Amniotic epithelial cell (primary cell): ENCODE data around the gene ENGASE.
A peak's percentile ranks its signal among the peaks of the same experiment; 100 is the strongest.

Experiments used
- DNase-seq: peaks from one replicate; pipeline ENCODE4 v3.0.0-alpha.2; 2010; ENCODE audit warnings: low read depth

Gene ENGASE

DNA sequence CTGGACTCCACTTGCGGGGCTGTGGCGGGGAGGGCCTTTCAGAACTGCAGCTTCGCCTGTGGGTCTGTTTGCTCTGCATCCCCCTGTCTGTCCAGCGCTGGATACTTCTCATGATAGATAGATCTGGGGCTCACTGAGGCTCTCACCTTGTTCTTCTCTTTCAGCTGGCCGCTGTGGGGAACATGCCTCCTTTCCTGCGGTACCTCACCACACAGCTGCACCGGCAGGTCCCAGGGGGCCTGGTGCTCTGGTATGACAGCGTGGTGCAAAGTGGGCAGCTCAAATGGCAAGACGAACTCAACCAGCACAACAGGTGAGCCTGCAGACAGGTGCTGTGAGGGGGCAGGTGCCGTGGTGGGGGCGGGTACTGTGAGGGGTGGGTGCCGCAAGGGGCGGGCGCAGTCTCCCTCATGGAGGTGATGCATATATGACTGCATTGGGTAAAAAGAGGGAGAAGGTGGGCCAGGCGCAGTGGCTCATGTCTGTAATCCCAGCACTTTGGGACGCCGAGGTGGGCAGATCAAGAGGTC lies 6.2 kb downstream of the ENGASE start:
- DNase-seq: no peak

DNA sequence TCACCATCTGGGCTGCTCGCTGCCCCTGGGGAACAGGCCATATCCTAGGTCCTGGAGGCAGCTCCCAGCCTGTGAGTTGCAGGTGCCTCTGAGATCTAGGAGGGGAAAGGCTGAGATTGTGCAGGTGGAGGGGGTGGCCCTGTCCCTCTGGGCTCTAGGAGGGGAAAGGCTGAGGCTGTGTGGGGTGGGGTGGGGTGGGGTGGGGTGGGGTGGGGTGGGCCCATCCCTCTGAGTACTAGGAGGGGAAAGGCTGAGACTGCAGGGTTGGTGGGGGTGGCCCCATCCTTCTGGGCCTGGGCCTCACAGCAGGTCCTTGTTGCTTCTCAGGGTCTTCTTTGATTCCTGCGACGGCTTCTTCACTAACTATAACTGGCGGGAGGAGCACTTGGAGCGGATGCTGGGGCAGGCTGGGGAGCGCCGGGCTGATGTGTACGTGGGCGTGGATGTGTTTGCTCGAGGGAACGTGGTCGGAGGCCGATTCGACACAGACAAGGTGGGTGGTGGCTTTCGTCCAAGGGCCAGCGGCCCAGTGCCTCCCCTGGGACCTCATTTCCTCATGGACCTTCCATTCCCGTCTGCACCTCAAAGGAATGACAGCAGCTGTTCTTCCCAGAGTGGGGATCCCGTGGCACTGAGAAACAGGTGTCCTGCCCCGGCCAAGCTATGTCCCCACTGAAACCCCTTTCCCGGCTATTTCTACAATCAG lies 7.1 kb downstream of the ENGASE start:
- DNase-seq: no peak

GRCh38 chr17:79082311-79083190 lies 7.9 kb downstream of the ENGASE start:
- DNase-seq: peak; percentile 12

DNA sequence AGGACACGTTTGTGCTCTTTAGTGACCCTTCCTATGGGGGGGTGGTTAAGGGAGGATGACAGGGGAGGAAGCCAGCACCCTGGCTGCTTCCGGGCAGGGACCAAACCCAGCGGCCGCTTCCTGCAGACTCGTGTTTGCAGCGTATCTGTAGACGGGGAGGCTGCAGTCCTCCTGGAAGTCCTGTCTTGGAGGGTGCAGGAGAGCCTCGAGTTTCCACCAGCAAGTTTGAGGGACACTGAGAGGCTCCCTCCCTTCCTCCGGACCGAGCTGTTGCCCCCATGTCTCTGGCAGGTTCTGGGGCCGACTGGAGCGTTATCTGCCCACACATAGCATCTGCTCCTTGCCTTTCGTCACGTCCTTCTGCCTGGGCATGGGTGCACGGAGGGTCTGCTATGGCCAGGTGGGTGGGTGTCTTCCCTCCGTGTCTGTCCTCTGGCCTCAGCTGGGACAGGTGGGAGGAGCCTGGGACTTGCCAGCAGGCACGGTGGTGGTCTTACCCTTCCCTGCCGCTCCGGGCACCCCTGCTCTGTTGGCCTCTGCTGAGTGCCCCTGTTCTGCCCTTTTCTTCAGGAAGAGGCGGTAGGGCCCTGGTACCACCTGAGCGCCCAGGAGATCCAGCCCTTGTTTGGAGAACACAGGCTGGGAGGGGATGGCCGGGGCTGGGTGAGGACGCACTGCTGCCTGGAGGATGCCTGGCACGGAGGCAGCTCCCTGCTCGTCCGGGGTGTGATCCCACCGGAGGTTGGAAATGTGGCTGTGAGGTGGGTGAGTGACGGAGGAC lies 8.8 kb downstream of the ENGASE start:
- no peak for DNase-seq

DNA sequence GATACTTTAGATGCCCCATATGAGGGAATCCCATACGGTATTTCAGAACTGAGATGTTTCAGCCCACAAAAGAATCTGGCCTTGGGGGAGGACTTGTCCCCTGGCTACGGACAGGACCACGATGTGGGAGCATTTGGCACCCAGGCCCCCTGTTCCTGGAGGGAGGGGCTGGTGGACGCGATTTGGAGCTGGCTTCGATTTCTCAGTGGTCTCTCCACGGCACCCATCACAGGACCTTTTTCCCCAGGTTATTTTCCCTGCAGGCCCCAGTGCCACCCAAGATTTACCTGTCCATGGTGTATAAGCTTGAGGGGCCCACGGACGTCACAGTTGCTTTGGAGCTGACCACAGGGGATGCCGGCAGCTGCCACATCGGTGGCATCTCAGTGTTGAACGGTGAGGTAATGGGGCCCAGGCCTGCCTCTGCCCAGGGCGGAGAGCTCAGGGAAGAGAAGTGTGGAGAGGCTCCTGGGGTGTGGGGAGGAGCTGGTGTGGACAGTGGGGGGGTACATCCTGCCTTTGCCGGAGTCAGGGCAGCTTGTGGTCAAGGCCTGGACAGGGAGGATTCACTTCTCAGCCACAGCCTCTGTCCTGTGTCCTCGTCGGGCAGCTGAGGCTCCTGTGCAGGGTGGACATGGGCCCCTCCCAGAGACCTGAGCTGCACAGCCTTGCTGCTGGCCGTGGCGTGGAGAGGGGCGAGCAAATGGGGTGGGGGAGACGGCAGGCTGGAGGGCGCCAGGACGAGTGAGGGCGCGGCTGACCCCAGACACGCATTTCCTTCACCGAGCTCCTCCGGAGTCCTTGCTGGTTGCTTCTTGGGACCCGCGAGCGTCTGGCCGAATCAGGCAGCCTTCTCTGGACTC lies 9.9 kb downstream of the ENGASE start:
- no peak for DNase-seq

GRCh38 chr17:79085154-79085920 lies 10.7 kb downstream of the ENGASE start:
- DNase-seq: no peak

GRCh38 chr17:79085921-79086551 lies 11.4 kb downstream of the ENGASE start:
- DNase-seq: no peak

DNA sequence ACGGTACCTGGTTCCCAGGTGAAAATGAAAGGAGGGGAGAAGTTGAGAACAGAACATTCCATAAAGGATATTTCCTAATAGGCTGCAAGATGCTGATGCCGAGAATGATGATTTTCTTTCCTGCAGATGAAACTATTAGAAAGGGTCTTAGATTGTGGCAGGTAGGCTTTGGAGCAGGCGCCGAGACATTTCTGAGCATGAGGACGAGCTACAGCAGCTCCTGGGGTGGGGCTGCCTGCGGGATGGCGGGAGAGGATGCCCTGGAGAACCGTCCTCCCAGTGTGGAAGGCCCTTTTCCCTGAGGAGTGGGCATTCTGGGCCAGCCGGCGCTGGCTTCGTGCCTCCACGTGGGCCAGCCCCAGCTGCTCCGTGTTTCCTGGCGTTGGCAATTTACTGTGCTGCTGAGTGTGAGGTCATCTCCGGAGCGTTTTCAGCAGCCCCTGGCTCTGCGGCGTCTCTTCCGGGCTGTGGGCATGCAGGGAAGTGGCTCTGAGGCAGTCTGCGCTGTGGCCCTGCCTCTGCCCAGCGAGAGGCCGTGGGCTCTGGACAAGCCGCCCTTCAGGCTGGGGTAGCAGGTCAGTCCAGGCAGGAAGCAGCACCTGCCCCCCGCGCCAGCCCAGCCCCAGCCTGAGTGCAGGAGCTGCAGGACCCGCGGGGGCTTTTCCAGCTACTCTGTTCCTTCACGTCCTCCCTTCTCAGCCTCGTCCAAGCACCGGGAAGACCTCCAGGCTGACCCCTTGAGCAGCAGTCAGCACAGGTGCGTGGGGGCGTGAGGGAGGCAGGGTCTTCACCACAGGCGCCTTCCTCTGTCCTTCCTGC lies 12.2 kb downstream of the ENGASE start:
- no peak for DNase-seq

DNA sequence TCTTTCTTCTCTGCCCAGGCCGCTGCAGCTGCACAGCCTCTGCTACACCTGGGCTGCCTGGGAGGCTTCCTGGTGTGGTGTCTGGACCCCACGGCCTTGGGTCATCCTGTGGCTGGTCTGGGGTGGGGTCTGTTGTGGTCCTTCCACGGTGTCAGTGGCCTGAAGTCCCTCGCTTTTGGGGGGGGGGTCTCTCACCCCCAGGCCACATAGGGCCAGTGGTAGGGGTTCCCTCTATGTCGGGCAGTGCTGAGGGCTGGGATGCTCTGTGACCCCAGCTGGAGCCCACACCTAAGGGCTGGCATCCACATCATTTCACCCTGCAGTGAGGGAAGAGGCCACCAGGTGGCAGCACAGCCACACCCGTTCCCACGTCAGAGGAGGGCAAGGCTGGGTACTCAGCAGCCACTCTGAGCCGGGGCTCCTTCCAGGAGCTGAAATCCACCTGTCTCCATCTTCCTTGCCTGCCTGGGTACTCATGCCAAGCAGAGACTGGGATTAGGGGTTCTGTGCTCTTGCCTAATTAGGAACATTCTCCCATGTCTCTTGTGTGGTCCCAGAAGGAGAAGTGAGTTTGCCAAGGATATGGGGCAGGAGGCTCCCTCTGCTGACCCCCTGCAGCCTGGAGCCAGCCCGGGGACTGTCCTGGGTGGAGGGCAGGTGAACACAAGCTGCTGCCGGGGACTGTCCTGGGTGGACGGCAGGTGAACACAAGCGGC lies 13.0 kb downstream of the ENGASE start:
- peak; percentile 17 for DNase-seq

GRCh38 chr17:79088247-79088996 lies 13.8 kb downstream of the ENGASE start:
- DNase-seq: no peak

GRCh38 chr17:79088997-79089328 lies 14.3 kb downstream of the ENGASE start:
- no peak for DNase-seq

DNA sequence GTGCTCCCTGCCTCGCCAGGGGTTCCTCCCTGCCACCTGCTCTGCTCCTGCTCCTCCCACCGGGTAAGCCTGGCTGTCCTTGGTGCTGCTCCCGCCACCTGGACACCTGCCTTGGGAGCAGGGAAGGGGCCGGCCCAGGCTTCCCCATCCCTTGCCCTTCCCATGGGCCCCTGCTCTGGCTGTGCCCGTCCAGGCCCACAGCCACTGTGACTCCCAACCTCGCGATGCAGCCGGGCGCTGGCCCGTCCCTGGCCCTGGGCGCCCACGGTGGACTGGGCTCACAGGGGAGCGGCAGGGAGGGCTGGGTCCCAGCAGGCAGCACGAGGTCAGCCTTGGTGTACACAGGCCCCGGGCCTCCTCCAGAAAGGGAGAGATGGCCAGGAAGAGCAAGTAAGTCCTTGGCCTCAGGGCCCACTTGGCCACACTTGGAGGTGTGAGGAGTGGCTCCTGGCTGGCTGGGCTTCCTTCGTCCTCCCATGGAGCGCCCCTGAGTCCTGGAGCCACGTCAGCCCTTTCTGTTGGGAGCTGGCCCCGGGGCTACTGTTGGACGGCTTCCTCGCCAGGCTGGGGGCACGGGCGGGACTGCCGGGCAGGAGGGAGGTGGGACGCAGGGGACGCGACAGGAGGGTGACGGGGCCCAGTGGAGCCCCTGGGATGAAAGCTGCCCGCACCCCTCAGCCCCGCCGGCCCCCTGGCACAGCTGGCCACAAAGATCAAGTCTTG lies 15.3 kb downstream of the ENGASE start:
- no peak for DNase-seq

DNA sequence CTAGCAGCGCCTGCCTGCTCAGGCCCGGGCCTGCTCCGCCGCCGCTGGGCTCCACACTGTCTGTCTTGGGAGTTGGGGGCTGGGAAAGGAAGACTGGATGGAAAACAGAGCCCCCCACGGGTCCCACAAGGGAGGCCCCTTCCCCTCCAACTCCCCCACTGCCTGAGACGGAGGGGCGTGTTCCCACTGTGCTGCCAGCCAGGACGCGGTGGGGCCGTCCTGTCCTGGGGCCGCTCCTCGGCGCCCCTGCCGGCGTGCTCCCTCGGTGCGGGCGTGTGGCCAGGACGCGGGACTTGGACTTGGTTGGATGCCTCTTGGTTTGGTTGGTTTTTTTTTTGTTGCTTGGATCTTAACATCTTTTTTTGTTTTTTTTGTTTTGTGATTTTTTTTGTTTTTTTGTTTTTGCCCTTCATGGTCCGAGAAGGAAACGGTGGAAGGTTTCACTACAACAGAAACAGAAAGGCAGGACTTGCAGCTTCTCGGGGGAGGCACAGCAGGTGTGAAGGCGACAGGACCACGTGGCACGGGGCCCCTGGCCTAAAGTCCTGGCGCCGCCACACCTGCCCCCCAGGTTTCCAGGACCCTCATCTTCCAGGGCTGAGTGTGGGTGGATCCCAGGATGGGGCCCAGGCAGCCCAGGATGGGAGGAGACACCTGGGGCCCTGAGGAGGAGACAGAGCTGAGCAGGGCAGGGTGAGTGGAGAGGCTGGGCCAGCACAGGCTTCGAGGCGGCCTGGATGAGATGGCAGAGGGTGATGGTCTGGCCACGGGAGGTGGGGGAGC lies 16.0 kb downstream of the ENGASE start:
- no peak for DNase-seq

DNA sequence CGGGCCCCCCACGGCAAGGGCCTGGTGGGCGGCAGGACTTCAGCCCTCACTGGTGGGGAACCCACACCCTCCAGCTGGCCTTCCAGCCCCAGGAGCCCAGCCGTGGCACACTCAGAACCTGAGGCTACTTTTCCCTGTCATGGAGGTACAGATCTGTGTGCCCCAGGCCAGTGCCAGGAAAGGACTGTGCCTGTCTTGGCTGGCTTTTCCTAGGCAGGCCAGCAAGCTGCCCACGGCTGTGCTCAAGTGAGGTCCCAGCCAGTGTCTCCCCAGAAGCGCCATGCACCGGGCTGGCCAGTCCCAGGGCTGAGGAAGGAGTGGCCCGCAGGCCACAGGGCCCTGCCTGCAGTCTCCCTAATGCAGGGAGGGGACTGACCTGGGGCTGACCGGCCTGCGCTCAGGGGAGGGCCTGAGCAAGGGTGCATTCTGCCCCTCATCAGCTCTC lies 16.6 kb downstream of the ENGASE start:
- DNase-seq: no peak

DNA sequence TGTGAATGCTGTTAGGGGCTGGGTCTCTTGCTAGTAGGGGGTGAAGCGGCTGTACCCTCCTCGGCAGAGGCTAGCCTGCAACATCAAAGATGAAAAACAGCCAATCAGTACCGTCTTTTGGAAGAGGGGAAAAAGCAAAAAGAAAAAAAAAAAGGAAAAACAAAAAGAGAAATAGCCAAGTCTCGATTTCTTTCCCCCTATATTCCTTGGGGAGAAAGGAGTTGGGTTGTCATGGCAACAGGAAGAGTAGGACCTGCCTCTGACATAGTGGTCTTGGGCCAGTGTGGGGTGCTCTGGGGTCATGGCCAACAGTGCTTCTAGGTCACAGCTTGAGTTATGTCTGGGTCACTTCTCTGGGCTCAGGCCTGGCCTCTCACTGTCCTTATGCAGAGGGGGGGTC lies 17.9 kb downstream of the ENGASE start:
- DNase-seq: no peak

DNA sequence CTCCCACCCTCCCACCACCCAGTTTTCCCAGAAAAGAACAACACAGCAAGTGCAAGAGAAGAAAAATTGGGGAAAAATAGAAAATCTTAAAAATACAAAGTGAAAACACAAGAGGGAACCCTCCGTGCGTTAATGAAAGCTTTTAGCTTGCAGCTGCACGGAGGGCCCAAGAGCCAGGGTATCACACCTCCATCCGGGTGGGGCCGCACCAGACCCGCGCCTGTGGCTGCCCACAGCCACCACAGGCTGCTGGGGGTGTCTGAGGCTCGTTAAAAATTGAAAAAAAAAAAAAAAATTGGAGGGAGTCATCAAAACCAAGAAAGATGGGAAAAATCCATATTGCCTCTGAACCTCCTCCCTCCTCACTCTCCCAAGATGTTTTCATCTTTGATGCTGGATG lies 18.6 kb downstream of the ENGASE start:
- no peak for DNase-seq
